ENCODE measurements around the gene S100A1.

The S100A1 gene

GRCh38 chr1:153611356-153611755 is 16.9 kb upstream of the S100A1 start:
- FAIRE-seq: no peak

GRCh38 chr1:153612111-153612754 is 16.0 kb upstream of the S100A1 start:
- FAIRE-seq: no peak

GRCh38 chr1:153612755-153613331 is 15.4 kb upstream of the S100A1 start, which contains the start of gene S100A16:
Gene S100A16, minus strand, starts transcription at chr1:153613137. Its CDS starts 4,986 bp downstream, at chr1:153608151.
- FAIRE-seq: no peak

- FAIRE-seq: no peak
These were observed 14.8 kb upstream of the S100A1 start for GRCh38 chr1:153613406-153613805.

GRCh38 chr1:153614189-153614900 is 13.9 kb upstream of the S100A1 start:
- FAIRE-seq: no peak

GRCh38 chr1:153614906-153615305 is 13.3 kb upstream of the S100A1 start:
- FAIRE-seq: no peak

GRCh38 chr1:153615406-153615805 is 12.8 kb upstream of the S100A1 start:
- FAIRE-seq: no peak

GRCh38 chr1:153616144-153616916 is 11.9 kb upstream of the S100A1 start, which contains the start of gene S100A14:
Gene S100A14, minus strand, starts transcription at chr1:153616325. Its CDS starts 467 bp downstream, at chr1:153615858.
- no peak for FAIRE-seq

- FAIRE-seq: no peak
These were observed 11.3 kb upstream of the S100A1 start for GRCh38 chr1:153616917-153617311.

GRCh38 chr1:153617663-153618062 is 10.6 kb upstream of the S100A1 start:
- no peak for FAIRE-seq

GRCh38 chr1:153619171-153619570 is 9.1 kb upstream of the S100A1 start:
- FAIRE-seq: no peak

- no peak for FAIRE-seq
These were observed 5.1 kb upstream of the S100A1 start for GRCh38 chr1:153623101-153623500.

- FAIRE-seq: no peak
These were observed 3.1 kb upstream of the S100A1 start for GRCh38 chr1:153624965-153625611.

GRCh38 chr1:153626477-153626903 is 1.7 kb upstream of the S100A1 start:
- no peak for FAIRE-seq

- FAIRE-seq: no peak
These were observed 1.1 kb upstream of the S100A1 start, which contains the start of gene S100A13 for GRCh38 chr1:153626904-153627714. Gene S100A13, minus strand, starts transcription at chr1:153627505. Its CDS starts 1,033 bp downstream, at chr1:153626472.

- no peak for FAIRE-seq
These were observed 556 bp downstream of the S100A1 start for GRCh38 chr1:153628638-153629342.

GRCh38 chr1:153629343-153629665 is 1.1 kb downstream of the S100A1 start:
- FAIRE-seq: no peak

GRCh38 chr1:153629971-153630370 is 1.7 kb downstream of the S100A1 start:
- no peak for FAIRE-seq

- no peak for FAIRE-seq
These were observed 2.1 kb downstream of the S100A1 start for GRCh38 chr1:153630384-153630783.

- no peak for FAIRE-seq
These were observed 3.1 kb downstream of the S100A1 start for GRCh38 chr1:153631047-153632022.
